ENCODE results near the gene PTPRN. TPM values are rescaled to one million over a fixed set of nuclear protein-coding genes. Genes with fewer than 3 reads are reported as not detected.

Gene PTPRN
- total RNA-seq = 0.25 and 0.40 TPM in 2 replicates

GRCh38 chr2:219309278-219309677 is at the start of gene PTPRN:
Gene PTPRN, minus strand, starts transcription at chr2:219309401. Its CDS starts 69 bp downstream, at chr2:219309332.

GRCh38 chr2:219332542-219332941 is 23.3 kb upstream of the PTPRN start, which contains the start of gene RESP18:
Gene RESP18, minus strand, starts transcription at chr2:219332744.

GRCh38 chr2:219279151-219279915 is 29.9 kb downstream of the PTPRN start, which contains the start of gene DNAJB2:
Gene DNAJB2, plus strand, starts transcription at chr2:219279366. Its CDS starts 468 bp downstream, at chr2:219279834.

GRCh38 chr2:219253753-219254589 is 55.2 kb downstream of the PTPRN start, which contains the start of gene TUBA4A:
Gene TUBA4A, minus strand, starts transcription at chr2:219253918. Its CDS starts 60 bp downstream, at chr2:219253858.

GRCh38 chr2:219252900-219253752 is 56.1 kb downstream of the PTPRN start, which contains the start of gene TUBA4B:
Gene TUBA4B, plus strand, starts transcription at chr2:219253243. Its CDS starts 165 bp downstream, at chr2:219253408.

GRCh38 chr2:219245148-219245898 is 63.9 kb downstream of the PTPRN start, which contains the start of the genes GLB1L and STK16:
Gene GLB1L, minus strand, starts transcription at chr2:219245444. Its CDS starts 1,871 bp downstream, at chr2:219243573.
Gene STK16, plus strand, starts transcription at chr2:219245479. Its CDS starts 521 bp downstream, at chr2:219246000.

Other genes starting within 250 kb of the PTPRN start
- gene IHH, start 248.5 kb downstream of the PTPRN start, total RNA-seq = under 0.01 TPM in 1 of 2 replicates, not detected in the other
- 10.8 and 11.6 TPM in 2 replicates for gene NHEJ1, start 148.6 kb downstream of the PTPRN start, total RNA-seq
- gene SLC23A3, start 139.4 kb downstream of the PTPRN start, total RNA-seq = 1.6 TPM in 2 replicates
- gene CNPPD1, start 132.5 kb downstream of the PTPRN start, total RNA-seq = 37.9 and 41.9 TPM in 2 replicates
- gene RETREG2, start 131.1 kb downstream of the PTPRN start, total RNA-seq = 64.1 and 72.9 TPM in 2 replicates
- 30.0 and 37.5 TPM in 2 replicates for gene ZFAND2B, start 102.6 kb downstream of the PTPRN start, total RNA-seq
- gene ABCB6, start 90.4 kb downstream of the PTPRN start, total RNA-seq = 21.6 and 28.3 TPM in 2 replicates
- gene ATG9A, start 79.8 kb downstream of the PTPRN start, total RNA-seq = 43.5 and 44.4 TPM in 2 replicates
- 17.6 and 20.6 TPM in 2 replicates for gene ANKZF1, start 79.6 kb downstream of the PTPRN start, total RNA-seq
- 15.3 and 20.3 TPM in 2 replicates for gene GLB1L, start 64.0 kb downstream of the PTPRN start, total RNA-seq
- gene STK16, start 63.9 kb downstream of the PTPRN start, total RNA-seq = 26.8 and 34.8 TPM in 2 replicates
- gene TUBA4B, start 56.2 kb downstream of the PTPRN start, total RNA-seq = not detected in 2 replicates
- gene TUBA4A, start 55.5 kb downstream of the PTPRN start, total RNA-seq = 19.1 and 30.1 TPM in 2 replicates
- gene DNAJB2, start 30.0 kb downstream of the PTPRN start, total RNA-seq = 39.4 and 43.2 TPM in 2 replicates
- not detected in 2 replicates for gene RESP18, start 23.3 kb upstream of the PTPRN start, total RNA-seq
- 47.6 and 49.3 TPM in 2 replicates for gene DNPEP, start 78.5 kb upstream of the PTPRN start, total RNA-seq
- gene DES, start 109.0 kb upstream of the PTPRN start, total RNA-seq = 0.13 and 0.62 TPM in 2 replicates
- gene SPEG, start 125.4 kb upstream of the PTPRN start, total RNA-seq = 11.1 and 25.1 TPM in 2 replicates
- 45.5 and 55.0 TPM in 2 replicates for gene GMPPA, start 189.5 kb upstream of the PTPRN start, total RNA-seq
- gene ASIC4, start 205.1 kb upstream of the PTPRN start, total RNA-seq = 0.12 TPM in 1 of 2 replicates, not detected in the other
- gene CHPF, start 234.4 kb upstream of the PTPRN start, total RNA-seq = 107 and 128 TPM in 2 replicates
- gene TMEM198, start 234.6 kb upstream of the PTPRN start, total RNA-seq = 1.1 and 1.3 TPM in 2 replicates